Ascending aorta (tissue), 2 donors: Measurements from ENCODE around the gene SEPTIN5. TPM values are rescaled to one million over a fixed set of nuclear protein-coding genes. Genes with fewer than 3 reads are reported as not detected.

ENCODE experiments used
- DNase-seq, 2 donors: peaks; one replicate each; pipeline ENCODE4 v3.0.0-alpha.2; 2019; ENCODE audit warnings: low spot score in 2 of 2
- H3K27ac ChIP-seq, 2 donors: fragments of 200-600 bp; sonication (generic); one replicate each; pipeline ENCODE4 v1.5.1; 2016 to 2017; ENCODE audit warnings: mild to moderate bottlenecking in 1 of 2
- H3K27me3 ChIP-seq: fragments of 200-600 bp; sonication (generic); one replicate; pipeline ENCODE4 v1.5.1; 2017
- H3K36me3 ChIP-seq, 2 donors: fragments of 200-600 bp; sonication (generic); one replicate each; pipeline ENCODE4 v1.5.1; 2016
- H3K4me1 ChIP-seq, 2 donors: fragments of 200-600 bp; sonication (generic); one replicate each; pipeline ENCODE4 v1.5.1; 2016 to 2017; ENCODE audit warnings: mild to moderate bottlenecking in 1 of 2
- H3K4me3 ChIP-seq, 2 donors: fragments of 200-600 bp; sonication (generic); one replicate each; pipeline ENCODE4 v1.5.1; 2016 to 2017; ENCODE audit warnings: mild to moderate bottlenecking in 1 of 2
- H3K9me3 ChIP-seq, 2 donors: fragments of 200-600 bp; sonication (generic); one replicate each; pipeline ENCODE4 v1.5.1; 2016
- CTCF ChIP-seq, 3 experiments: fragments of 200-600 bp in 2 of 3; fragments of 450-650 bp in 1 of 3; sonication (generic) in 2 of 3; IDR thresholded peaks; one replicate each; pipeline ENCODE4 v1.5.1; 2016 to 2019; ENCODE audit warnings: antibody characterized with exemption in 3 of 3, mild to moderate bottlenecking in 1 of 3, moderate library complexity in 1 of 3
- intact Hi-C: fragments of 100-400 bp; cut with DNase I; formaldehyde crosslinking; loops from one replicate; pipeline ENCODE4 v1.15.1; 2023
- total RNA-seq: library from RNA; depleted of rRNA; stranded (reverse); fragments of >200 nt; gene quantifications from one replicate; pipeline ENCODE4 v1.1.0, GENCODE V29; 2016

Gene SEPTIN5
- total RNA-seq, 1 donor from 2014 or later, result 105 TPM

DNA sequence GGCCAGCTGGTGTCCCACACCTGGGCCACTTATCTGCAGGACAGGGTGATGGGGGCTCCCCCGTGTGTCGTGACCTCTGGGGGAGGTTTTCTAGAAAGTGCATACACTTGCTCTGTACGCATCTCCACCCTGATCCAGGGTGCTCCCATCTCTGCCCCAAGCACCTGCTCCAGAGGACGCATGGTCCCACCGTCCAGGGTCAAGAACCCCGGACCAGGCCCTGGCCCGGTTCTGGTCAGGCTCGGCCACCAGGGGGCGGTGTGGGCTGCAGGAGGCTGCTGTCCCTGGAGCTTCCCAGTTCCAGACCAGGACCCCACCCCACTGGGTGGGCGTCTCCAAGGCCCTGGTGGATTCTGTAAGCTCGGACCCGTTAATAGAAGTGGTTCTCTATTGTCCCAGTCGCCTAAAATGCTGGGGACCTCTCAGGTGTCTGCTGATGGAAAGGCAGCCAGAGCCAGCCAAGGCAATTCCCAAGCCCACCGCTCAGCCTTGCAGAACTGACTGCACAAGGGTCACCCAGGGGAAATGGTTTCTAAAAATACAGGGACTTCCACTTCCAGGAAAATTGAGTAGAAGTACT lies 34.7 kb upstream of the SEPTIN5 start:
- H3K9me3 ChIP-seq, result no peaks in the 10 kb centered on the region
- no peaks in the 10 kb centered on the region for H3K27me3 ChIP-seq
- no peaks in the 10 kb centered on the region for H3K4me1 ChIP-seq
- H3K27ac ChIP-seq, result no peak overlapping the region
- no peak overlapping the region for H3K4me3 ChIP-seq
- TF ChIP-seq CTCF (IDR thresholded peaks at IDR 0.05), result peak; percentile 52 to 73 (median 70)
- peak in 1 of 2 donors; percentile 61 for DNase-seq
- intact Hi-C loops, result loop anchor here (1.0 kb wide), 1 partner anchor 39 kb away; no protein-coding TSS in a partner anchor
- H3K36me3 ChIP-seq, result no peaks in the 10 kb centered on the region

GRCh38 chr22:19680287-19680881 lies 33.9 kb upstream of the SEPTIN5 start:
- TF ChIP-seq CTCF (IDR thresholded peaks at IDR 0.05), result no peak
- H3K9me3 ChIP-seq, result no peaks in the 10 kb centered on the region
- H3K4me3 ChIP-seq, result no peak overlapping the region
- H3K27me3 ChIP-seq, result no peaks in the 10 kb centered on the region
- intact Hi-C loops, result no loop called here
- H3K27ac ChIP-seq, result no peak overlapping the region
- no peaks in the 10 kb centered on the region for H3K36me3 ChIP-seq
- peak in 1 of 2 donors; percentile 44 for DNase-seq
- no peaks in the 10 kb centered on the region for H3K4me1 ChIP-seq

GRCh38 chr22:19680911-19681862 lies 33.1 kb upstream of the SEPTIN5 start:
- H3K9me3 ChIP-seq, result no peaks in the 10 kb centered on the region
- no peak overlapping the region for H3K27ac ChIP-seq
- no peaks in the 10 kb centered on the region for H3K27me3 ChIP-seq
- intact Hi-C loops, result no loop called here
- TF ChIP-seq CTCF (IDR thresholded peaks at IDR 0.05), result no peak
- H3K4me1 ChIP-seq, result no peaks in the 10 kb centered on the region
- H3K4me3 ChIP-seq, result no peak overlapping the region
- H3K36me3 ChIP-seq, result no peaks in the 10 kb centered on the region
- peak in 1 of 2 donors; percentile 30 for DNase-seq

DNA sequence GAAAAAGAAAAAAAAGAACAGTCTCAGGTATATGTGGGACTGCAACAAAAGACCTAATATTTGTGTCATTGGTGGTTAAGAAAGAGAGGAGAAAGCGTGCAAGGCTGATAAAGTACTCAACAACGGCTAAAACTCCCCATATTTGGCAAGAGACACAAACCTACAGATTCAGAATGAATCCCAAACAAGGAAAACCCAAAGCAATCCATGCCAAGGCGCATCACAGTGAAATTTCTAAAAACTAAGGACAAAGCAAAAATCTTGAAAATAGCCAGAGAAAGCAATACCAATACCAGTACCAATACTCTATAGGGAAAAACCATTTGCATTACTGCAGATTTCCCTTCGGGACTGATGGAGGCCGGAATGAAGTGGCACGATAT lies 32.4 kb upstream of the SEPTIN5 start:
- Histone ChIP-seq H3K27ac (no peak overlapping the region), H3K36me3 (no peaks in the 10 kb centered on the region), H3K9me3 (no peaks in the 10 kb centered on the region), H3K4me3 (no peak overlapping the region), H3K27me3 (no peaks in the 10 kb centered on the region), H3K4me1 (no peaks in the 10 kb centered on the region)
- DNase-seq, result peak in 1 of 2 donors; percentile 2
- intact Hi-C loops, result no loop called here
- TF ChIP-seq CTCF (IDR thresholded peaks at IDR 0.05), result no peak

GRCh38 chr22:19686946-19687345 lies 27.4 kb upstream of the SEPTIN5 start:
- no peaks in the 10 kb centered on the region for H3K36me3 ChIP-seq
- TF ChIP-seq CTCF (IDR thresholded peaks at IDR 0.05), result no peak
- H3K4me3 ChIP-seq, result no peak overlapping the region
- peak in 1 of 2 donors; percentile 4 for DNase-seq
- no peaks in the 10 kb centered on the region for H3K27me3 ChIP-seq
- no peaks in the 10 kb centered on the region for H3K9me3 ChIP-seq
- peaks cover 0 to 3% of the 10 kb centered on the region in 2 donors for H3K4me1 ChIP-seq
- no peak overlapping the region for H3K27ac ChIP-seq
- intact Hi-C loops, result no loop called here
